Testis (tissue), 2 donors: ENCODE results near the gene CENPT.

Experiments
- POLR2A ChIP-seq: fragments of 450-650 bp; IDR thresholded peaks from one replicate; pipeline ENCODE4 v1.6.1; 2017; ENCODE audit warnings: antibody characterized with exemption, mild to moderate bottlenecking, moderate library complexity
- TF ChIP-seq, protein P1 (sequence below), 3 experiments: fragments of 450-650 bp in 2 of 3; fragments of 200-600 bp in 1 of 3; sonication (generic) in 1 of 3; IDR thresholded peaks; one replicate each; pipeline ENCODE4 v1.5.1; 2016 to 2019; ENCODE audit warnings: antibody characterized with exemption in 3 of 3, mild to moderate bottlenecking in 2 of 3, moderate library complexity in 1 of 3

DNA sequence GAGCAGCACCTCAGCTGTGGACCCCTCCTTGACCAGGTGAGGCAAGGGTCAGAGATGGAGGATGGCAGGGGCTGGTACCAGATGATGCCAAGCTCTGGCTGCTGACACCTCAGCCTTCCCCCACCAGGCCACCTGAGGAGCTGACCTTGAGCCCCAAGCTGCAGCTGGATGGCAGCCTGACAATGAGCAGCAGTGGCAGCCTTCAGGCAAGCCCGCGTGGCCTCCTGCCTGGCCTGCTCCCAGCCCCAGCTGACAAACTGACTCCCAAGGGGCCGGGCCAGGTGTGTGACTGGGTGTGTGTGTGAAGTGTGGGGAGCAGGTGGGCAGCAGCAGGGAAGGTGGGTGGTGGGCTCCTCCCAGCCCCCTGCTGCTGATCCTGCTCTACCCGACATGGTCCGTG lies 32.4 kb upstream of the CENPT start:
- TF ChIP-seq, protein P1, sequence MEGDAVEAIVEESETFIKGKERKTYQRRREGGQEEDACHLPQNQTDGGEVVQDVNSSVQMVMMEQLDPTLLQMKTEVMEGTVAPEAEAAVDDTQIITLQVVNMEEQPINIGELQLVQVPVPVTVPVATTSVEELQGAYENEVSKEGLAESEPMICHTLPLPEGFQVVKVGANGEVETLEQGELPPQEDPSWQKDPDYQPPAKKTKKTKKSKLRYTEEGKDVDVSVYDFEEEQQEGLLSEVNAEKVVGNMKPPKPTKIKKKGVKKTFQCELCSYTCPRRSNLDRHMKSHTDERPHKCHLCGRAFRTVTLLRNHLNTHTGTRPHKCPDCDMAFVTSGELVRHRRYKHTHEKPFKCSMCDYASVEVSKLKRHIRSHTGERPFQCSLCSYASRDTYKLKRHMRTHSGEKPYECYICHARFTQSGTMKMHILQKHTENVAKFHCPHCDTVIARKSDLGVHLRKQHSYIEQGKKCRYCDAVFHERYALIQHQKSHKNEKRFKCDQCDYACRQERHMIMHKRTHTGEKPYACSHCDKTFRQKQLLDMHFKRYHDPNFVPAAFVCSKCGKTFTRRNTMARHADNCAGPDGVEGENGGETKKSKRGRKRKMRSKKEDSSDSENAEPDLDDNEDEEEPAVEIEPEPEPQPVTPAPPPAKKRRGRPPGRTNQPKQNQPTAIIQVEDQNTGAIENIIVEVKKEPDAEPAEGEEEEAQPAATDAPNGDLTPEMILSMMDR (IDR thresholded peaks at IDR 0.05), result no peak
- TF ChIP-seq POLR2A, result no peak
